NCI-H2107 treated with DMSO at 0.1 percent for 48 hours (cell line): ENCODE results near the gene IL17RB.

Experiments used
- DNase-seq: peaks from one replicate; lab custom pipeline; 2025; ENCODE audit not compliant: unreplicated experiment; lab: John Stamatoyannopoulos, UW

Gene IL17RB, protein sequence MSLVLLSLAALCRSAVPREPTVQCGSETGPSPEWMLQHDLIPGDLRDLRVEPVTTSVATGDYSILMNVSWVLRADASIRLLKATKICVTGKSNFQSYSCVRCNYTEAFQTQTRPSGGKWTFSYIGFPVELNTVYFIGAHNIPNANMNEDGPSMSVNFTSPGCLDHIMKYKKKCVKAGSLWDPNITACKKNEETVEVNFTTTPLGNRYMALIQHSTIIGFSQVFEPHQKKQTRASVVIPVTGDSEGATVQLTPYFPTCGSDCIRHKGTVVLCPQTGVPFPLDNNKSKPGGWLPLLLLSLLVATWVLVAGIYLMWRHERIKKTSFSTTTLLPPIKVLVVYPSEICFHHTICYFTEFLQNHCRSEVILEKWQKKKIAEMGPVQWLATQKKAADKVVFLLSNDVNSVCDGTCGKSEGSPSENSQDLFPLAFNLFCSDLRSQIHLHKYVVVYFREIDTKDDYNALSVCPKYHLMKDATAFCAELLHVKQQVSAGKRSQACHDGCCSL

DNA sequence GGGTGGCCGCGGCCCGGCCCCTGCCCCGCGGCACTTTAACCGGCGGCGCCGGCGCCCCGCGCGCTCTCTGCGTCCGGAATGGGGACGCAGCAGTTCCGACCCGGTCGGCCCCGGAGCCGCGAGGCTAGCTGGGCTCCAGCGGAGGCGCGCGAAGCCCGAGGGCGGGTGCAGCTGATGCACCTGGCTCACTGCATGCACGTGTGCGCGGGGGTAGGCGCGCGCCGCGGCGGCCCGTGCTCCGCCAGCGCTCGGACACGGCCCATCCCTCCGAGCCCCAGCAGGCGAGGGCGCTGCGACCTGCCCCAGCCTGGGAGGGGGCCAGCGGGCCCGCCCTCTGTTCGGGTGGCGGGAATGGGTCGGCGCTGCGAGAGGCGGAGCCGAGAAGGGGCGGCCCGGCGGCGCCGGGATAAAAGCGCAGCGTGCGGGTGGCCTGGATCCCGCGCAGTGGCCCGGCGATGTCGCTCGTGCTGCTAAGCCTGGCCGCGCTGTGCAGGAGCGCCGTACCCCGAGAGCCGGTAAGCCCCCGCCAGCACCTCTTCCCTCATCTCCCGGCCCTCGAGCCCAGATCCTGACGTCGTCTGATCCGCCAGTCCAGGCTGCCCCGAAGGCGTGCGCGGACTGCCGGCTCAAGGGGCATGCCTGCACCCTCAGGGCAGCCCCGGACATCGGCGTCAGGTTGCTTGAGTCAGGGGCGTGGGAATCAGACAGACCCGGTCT, at the start of gene IL17RB, which contains the start of gene CHDH:
Gene IL17RB (plus strand): TSS at position 435 of the 717 bp plus-strand sequence. CDS start 21 bp downstream, at position 456.
Gene CHDH (minus strand): TSS at position 286 of the 717 bp plus-strand sequence. CDS start 22,411 bp downstream, outside the sequence.
- no peak for DNase-seq

DNA sequence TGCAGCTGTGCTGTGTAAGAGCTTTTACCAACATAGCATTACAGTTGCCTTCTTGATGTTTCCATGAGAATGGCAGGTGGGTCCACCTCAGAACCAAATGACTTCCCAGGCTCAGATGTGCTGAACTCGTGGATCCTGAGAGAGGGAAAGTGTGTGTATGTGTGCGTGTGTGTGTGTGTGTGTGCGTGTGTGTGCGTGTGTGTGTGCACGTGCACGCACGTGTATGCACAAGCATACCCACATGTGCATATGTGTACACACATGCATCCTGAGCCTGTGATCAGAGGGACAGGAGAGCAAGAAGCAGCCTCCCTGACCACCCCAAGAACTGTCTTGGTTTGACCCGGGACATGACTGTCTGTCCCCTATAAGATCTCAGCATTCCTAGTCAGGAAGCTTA, 48.2 kb upstream of the IL17RB start:
- no peak for DNase-seq

DNA sequence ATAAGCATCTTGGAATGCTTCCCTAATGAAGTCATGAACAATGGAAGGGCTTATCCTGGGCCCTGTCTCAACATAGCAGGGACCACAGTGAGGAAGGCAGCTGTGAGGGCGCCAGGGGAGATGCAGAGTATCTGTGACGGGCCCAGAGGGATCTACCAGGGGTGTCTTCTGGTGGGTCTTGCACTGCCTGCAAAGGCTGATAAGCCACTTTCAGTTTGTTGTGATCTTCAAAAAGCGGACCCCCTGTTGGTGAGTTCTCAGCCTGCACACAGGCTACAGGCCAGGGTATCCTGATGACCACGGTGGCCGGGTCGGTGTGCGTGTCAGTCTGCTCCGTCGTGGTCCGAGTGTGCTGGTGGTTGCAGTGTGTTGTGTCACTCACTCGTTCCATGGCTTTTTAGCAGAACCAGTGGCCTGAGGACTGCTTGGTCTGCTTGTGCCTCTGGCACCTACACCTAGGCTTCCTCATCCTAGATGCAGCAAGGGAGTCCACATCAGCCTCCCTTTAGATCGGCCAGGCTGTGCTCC, 47.0 kb upstream of the IL17RB start:
- DNase-seq = no peak

DNA sequence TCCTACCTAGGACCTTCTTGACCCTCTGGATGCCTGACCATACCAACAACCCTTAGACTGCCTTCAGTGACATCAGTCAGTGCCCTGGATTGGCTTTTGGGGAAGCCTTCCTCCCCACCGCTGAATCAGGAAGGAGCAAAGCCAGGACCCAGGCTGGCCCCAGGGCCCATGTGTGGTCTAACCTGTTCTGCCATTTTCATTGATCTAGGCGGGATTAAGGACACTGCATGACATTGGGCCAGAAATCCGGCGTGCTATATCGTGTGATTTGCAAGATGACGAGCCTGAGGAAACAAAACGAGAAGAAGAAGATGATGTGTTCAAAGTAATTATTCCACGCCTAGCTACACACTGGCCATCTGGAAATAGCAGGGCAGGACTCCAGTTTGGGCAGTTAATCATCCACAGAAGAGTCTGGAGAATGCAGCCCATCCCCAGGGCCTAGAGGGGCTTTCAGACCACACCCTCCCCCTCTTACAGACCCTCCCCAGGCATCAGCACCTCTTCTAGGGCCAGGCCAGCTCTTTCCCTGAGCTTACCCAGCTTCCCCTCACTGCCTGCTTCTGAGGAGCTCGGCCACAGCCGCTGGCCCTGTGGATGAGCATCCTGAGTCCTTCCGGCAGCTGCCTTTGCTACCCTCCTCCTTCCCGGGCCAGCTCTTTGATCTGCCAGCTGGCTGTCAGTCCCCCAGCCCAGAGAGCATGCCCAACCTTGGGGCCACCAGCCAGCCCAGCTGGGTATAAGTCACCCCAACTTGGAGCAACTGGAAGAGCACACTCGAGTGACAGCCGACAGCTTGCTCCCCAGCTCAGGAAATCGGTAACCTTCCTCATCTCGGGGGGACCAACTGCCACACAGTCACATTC, 46.1 kb upstream of the IL17RB start:
- DNase-seq = no peak

DNA sequence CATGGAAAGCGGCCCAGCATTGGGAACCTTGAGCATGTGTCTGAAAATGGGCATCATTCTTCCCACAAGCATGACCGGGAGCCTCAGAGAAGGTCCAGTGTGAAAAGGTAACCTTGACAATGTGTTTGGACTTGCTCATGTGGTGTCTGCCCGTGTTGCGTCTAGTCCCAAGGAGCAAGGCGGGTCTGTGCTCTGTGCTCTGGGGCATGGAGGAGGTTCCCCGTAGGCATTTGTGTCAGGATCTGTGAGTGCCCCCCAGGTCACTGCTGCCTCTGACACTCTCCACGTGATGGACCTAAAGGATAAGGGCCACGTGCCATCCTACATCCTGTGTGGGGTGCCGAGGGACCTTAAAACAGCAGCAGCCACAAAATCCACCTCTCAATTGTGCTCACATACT, 45.0 kb upstream of the IL17RB start:
- DNase-seq = no peak

DNA sequence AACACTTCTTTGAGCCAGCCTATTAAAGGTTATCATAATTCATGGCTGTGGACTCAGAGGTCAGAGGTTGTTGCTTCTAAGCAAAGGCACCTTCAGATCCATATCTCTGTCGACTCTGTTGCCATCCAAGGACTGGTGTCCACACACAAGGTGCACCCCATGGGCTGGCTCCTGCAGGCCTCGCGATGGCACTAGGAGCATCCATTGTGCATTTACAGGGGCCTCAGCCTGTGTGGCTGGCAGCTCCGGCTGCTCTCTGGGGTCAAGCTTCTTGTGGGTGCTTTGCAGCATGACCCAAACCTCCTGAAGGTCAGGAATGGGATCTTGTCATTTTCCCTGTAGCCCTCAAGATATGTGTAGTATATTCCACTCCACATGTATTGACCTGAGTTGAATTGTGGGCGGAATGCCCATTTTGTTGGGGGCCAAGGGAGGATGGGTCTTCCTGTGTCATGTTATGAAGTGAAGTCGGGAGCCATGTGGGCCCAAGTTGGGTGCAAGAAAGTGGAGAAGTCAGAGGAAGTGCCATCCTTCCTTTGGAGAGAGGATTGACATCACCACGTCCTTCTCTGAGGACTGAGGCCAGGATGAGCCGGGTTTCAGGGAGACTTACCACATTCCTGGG, 44.0 kb upstream of the IL17RB start:
- DNase-seq = no peak

DNA sequence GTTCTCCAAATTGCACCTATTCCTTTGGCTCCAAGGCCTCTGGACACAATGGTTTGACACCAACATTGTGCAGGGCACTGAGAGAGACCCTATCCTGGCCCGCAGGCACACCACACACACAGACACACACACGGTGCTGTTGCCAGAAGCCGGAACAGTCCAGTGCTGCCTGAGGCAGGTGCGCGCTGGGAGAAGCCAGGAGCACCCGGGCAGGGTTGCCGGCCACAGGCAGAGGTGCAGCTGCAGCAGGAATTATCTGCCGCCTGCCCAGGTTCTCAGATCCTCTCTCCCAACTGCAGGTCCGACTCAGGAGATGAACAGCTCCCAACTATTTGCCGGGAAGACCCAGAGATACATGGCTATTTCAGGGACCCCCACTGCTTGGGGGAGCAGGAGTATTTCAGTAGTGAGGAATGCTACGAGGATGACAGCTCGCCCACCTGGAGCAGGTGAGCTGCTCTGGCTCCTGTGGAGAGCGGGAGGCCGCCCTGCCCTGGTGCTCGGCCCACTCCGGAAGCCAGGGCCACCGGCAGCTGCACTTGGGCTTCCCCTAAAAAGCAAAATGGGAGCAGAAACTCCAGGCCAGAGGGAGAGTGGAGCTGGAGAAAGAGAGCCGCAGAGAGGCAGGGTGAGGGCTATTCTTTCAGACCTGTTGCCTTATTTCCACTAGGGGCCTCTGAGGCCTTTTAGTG, 43.1 kb upstream of the IL17RB start:
- peak; percentile 20 for DNase-seq

DNA sequence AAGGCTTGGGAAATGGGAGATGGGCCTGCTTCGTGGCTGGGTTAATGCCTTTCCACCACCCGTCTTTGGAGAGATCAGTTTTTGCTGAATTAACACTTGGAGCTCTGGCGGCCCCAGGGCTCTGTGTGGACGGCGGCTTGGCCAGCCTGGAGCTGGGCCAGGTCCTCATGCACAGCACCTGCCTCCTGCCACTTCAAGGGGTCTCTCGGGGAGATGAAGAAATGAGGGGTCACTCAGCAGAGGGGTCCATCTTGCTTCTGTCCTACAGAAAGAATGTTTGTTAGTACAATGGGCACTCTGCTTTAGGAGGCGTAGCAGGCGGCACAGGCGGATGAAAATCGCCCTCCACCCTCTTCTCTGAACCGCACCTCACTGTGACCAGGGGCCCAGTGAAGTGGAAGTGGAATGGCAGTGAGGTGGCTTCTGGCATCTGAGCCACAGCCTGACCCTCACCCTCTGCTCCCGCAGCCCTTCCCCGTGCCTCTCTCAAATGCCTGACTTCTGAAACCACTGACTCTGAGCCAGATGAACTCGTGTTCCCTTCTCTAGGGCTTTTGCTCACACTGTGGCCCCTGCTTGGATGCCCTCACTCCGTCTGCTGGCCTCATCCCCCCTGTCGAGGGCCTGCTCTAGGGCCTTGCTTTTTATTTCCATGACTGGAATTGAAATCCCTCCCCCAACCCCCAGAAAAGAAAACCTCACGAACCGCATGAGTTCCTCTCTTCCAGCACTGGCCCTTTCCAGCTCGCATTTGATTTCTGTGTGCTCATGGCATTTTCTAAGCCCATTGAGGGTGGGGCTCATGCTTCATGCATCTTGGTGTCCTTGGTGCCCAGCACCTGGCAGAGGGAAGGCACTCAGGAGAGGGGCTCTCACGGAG, 42.3 kb upstream of the IL17RB start:
- DNase-seq = no peak

DNA sequence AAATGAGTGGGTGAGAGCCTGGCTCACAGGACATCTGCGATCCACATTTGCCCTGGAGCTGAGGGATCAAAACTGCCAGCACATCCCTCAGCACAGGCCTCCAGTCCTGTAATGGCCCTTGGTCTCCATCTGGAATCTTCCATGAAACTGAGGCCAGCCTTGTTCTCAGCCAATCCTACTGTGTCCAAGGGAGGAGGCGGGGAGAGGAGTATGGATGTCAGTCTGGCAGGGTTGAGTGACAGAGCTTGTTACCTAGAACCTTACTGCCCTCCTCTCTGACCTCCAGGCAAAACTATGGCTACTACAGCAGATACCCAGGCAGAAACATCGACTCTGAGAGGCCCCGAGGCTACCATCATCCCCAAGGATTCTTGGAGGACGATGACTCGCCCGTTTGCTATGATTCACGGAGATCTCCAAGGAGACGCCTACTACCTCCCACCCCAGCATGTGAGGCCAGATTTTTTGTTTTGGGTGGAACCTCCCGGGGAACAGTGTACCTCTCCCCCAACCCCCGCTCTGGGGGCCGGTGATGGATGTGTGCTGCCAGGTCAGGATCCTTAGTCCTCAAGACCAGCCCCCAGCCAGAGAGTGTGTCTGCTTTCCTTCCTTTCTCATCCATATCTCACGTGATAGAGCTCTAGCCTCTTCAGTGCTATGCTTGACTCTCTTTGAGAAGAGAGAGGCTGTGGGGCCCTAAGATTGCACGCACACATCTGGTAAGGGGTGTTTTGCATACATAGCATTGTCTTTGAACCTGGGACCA, 41.5 kb upstream of the IL17RB start:
- no peak for DNase-seq

DNA sequence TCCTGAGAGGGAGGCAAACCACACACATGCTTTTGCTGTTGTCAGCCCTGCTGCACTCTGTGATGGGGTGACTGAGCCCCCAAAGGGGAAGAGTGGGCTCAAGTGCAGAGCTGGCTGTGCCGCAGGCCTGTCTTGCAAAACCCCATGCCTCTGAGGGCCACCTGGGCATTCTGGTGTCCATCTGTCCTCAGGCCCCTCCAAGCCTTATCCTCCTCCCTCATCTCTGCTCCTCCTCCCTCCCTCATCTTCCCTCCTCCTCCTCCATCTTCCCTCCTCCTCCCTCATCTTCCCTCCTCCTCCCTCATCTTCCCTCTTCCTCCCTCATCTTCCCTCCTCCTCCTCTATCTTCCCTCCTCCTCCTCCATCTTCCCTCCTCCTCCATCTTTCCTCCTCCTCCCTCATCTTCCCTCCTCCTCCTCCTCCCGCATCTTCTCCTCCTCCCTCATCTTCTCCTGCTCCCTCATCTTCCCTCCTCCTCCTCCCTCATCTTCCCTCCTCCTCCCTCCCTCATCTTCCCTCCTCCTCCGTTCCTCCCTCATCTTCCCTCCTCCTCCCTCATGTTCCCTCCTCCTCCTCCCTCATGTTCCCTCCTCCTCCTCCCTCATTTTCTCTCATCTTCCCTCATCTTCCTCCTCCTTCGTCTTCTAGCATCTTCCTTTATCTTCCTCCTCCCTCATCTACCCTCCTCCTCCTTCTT, 40.8 kb upstream of the IL17RB start:
- DNase-seq = no peak

DNA sequence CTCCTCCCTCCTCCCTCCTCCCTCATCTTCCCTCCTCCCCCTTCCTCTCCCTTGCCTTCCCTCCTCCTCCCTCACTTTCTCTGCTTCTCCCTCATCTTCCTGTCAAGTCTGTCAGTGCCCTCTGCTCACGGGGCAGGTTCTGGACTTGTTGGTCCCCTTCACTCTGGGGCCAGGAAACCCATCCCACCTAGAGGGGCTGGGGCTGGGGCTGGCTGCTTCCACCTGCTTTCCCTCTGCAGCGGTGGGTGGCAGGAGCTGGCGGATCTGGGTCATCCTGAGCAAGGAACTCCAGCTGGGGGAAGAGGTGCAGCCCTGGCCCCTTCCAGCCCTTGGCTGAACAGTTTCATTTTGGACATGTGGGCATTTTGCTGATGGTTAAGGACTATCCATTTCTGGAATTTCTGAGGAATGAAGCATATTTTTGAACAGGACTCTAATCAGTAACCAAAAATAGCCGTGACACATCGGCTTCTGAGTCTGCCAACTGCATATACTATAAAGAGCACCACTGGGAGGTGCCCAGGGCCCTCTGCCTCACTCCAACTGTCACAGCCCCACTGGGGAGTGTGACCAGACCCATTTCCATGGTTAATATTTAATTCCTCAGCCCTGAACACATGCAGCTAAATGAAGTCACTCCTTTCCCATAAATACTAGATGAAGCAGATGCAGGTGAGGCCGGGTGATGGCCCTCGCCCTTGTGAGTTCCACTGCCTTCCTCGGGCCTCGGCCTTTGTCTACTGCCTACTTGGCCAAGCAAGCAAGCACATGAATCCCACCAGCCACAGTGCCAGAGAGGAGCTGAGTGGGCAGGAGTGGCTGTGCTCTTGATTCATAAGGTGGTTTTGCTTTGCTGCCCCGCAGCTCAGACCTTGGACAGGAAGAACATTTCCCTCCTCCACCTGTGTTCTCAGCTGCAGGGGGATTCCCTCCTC, 39.9 kb upstream of the IL17RB start:
- no peak for DNase-seq

DNA sequence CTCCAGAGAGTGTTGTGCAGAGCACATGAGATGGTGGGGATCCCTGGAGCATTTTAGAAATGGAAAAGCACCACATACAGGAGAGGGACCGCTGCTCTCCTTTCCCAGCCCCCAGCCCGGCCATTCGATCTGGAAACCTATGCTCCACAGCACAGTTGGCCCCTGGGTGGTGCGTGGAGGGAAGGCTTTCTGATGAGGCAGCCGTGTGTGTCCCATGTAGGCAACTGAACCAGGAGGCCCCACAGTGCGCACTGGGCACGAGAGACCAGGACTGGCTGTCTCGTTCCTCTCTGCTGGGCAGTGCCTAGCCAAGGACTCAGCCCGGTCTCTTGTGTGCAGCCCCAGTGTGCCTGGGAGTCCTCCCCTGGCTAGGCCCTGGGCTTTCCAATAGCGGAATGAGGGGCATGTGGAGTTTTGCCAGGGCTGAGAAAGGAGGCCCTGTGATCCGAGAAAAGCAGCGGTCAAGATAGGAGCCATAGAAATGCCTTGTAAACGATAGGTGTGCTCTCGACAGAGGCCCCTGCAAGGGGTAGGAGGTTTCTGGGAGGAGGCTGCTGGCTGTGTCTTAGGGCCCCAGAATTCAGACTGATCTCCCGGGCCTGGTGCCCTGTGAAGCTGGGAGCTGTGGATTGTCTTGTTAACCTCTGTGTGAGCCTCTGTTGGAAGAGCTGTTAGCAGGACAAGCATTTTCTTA, 39.1 kb upstream of the IL17RB start:
- DNase-seq = no peak

DNA sequence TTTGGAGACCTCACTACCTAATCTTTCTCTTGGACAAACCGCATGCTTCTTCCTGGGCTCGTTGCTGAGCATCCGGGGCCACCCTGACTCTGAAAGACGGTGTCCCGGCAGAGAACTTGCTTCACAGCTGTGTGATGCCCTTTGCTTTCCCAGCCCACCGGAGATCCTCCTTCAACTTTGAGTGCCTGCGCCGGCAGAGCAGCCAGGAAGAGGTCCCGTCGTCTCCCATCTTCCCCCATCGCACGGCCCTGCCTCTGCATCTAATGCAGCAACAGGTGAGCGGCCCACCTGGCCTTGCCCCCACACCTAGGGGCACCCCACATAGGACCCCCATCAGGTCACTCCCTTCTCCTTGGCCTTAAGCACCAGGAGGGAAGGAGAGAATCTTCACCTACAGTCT, 37.9 kb upstream of the IL17RB start:
- DNase-seq = no peak

DNA sequence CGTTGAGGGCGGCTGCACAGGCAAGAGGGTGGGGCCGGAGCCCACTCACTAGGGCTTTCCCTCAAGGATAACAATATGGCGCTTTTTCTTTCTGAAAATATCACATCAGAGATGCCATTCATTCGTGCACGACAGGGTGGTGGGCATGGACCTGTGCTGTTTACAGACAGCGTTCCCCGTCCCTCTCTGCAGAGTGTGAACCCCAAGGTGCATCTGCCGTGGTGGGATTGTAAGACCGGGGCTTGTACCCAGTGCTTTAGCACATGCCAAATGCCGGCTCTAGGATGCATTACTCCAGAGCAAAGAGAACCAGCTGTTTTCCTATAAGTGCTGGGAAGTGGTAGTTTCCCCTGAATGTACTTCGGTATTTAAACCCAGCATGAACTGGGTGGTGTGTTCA, 37.1 kb upstream of the IL17RB start:
- no peak for DNase-seq

DNA sequence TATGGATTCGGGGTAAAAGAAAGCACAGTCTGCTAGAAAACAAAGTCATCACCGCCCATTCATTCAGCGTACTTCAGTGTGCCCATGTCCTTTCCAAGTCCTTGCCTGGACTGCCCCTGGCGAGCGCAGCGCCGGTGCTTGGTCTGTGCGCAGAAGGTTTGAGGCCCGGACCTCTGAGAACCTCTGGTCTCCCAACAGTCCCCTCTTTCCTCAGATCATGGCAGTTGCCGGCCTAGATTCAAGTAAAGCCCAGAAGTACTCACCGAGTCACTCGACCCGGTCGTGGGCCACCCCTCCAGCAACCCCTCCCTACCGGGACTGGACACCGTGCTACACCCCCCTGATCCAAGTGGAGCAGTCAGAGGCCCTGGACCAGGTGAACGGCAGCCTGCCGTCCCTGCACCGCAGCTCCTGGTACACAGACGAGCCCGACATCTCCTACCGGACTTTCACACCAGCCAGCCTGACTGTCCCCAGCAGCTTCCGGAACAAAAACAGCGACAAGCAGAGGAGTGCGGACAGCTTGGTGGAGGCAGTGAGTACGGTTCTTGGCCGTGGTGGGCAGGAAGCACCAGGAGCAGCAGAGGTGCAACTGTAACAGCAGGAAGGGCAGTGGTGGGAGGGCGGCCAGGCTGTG, 36.5 kb upstream of the IL17RB start:
- DNase-seq = no peak
